Chondrocyte (in vitro differentiated cells): ENCODE data around the gene C1QTNF6. TPM values are rescaled to one million over a fixed set of nuclear protein-coding genes. Genes with fewer than 3 reads are reported as not detected.

Experiments
- DNase-seq: peaks from one replicate; pipeline ENCODE4 v3.0.0; 2021; ENCODE audit warnings: mixed read lengths, low spot score
- H3K27ac Mint-ChIP-seq: one replicate; pipeline ENCODE4 v1.8.0; 2021; ENCODE audit warnings: mild to moderate bottlenecking, moderate library complexity, mixed read lengths; ENCODE audit not compliant: unreplicated experiment
- H3K27me3 Mint-ChIP-seq: 2 replicates; pipeline ENCODE4 v1.8.0; 2021; ENCODE audit warnings: low read depth, mixed read lengths
- H3K36me3 Mint-ChIP-seq: 2 replicates; pipeline ENCODE4 v1.8.0; 2021; ENCODE audit warnings: low read depth, mixed read lengths
- H3K4me1 Mint-ChIP-seq: 2 replicates; pipeline ENCODE4 v1.8.0; 2021; ENCODE audit warnings: low read depth, mild to moderate bottlenecking, mixed read lengths
- H3K4me3 Mint-ChIP-seq: one replicate; pipeline ENCODE4 v1.8.0; 2021; ENCODE audit warnings: mild to moderate bottlenecking, moderate library complexity, mixed read lengths; ENCODE audit not compliant: unreplicated experiment
- H3K9me3 Mint-ChIP-seq: 2 replicates; pipeline ENCODE4 v1.8.0; 2021; ENCODE audit warnings: low read depth, mixed read lengths
- CTCF ChIP-seq: fragments of 200-600 bp; sonication (generic); IDR thresholded peaks from 2 replicates; pipeline ENCODE4 v1.5.0; 2021; ENCODE audit warnings: antibody characterized with exemption, mild to moderate bottlenecking, moderate library complexity
- total RNA-seq: library from RNA; stranded (reverse); gene quantifications from 3 replicates; pipeline ENCODE4 v1.2.1, GENCODE V29; 2021

The C1QTNF6 gene
- total RNA-seq, 1 donor from 2014 or later = 11.3 TPM

DNA sequence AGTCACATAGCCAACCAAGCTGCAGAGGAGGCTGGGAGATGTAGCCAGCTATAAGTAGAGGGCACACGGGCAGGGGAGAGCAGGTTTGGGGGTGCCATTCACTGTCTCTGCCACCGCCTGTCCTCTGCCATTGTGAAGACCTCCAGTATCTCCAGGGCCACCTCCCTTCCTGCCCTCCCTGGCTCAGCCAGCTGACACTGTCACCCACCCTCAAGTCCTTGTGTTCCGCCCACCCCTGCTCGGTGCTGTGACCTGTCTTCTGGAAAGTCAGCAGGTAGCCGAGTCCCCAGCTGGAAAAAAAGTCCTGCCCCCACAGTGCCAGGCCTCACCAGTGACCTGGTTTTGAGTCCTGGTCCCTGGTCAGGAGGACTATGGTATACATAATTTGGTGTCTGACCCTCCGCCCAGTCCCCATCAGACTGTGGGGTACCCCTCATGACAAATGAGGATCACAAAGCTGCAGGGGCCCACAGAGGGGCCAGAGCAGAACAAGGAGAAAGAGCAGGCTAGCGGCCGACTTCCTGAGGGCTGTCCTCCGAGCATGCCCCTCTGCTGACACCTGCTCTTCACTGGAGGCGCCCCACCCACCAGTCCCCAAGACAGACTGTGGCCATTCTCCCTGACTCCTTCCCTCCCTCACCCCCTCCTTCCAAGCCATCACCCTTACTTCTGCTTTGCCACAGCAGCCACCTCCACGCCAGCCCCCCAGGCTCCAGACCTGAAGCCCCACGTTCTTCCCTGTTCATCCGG, 31.2 kb downstream of the C1QTNF6 start:
- peak; percentile 74 for DNase-seq
- no peak for TF ChIP-seq CTCF
- Mint-ChIP-seq H3K27me3 (peaks cover 38% of the 10 kb centered on the region), H3K27ac (no peak overlapping the region), H3K36me3 (peaks cover 3% of the 10 kb centered on the region), H3K4me1 (no peaks in the 10 kb centered on the region), H3K9me3 (peaks cover 10% of the 10 kb centered on the region), H3K4me3 (no peak overlapping the region)

DNA sequence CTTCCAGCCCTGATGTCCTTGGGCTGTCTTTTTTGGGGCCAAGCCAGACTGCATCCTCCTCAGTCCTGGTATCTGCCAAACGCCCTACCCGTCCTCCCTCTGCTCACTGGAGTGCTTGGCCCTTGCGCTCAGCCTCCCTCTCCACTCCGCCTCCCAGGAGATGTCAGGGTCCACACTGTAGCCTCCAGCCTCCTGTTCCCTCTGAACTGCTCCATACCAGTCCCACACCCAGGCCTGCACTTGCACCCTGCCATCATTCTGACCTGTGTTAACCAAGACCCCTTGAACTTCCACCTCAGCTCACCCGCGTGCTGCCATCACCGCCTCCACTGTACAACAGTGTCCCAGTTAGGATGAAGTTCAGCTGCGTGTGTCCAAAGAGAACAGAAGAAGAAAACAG, 32.1 kb downstream of the C1QTNF6 start:
- no peaks in the 10 kb centered on the region for H3K4me1 Mint-ChIP-seq
- DNase-seq = no peak
- H3K9me3 Mint-ChIP-seq = peaks cover 17% of the 10 kb centered on the region
- H3K27me3 Mint-ChIP-seq = peaks cover 44% of the 10 kb centered on the region
- H3K36me3 Mint-ChIP-seq = peaks cover 3% of the 10 kb centered on the region
- TF ChIP-seq CTCF = no peak
- no peak overlapping the region for H3K4me3 Mint-ChIP-seq
- no peak overlapping the region for H3K27ac Mint-ChIP-seq

DNA sequence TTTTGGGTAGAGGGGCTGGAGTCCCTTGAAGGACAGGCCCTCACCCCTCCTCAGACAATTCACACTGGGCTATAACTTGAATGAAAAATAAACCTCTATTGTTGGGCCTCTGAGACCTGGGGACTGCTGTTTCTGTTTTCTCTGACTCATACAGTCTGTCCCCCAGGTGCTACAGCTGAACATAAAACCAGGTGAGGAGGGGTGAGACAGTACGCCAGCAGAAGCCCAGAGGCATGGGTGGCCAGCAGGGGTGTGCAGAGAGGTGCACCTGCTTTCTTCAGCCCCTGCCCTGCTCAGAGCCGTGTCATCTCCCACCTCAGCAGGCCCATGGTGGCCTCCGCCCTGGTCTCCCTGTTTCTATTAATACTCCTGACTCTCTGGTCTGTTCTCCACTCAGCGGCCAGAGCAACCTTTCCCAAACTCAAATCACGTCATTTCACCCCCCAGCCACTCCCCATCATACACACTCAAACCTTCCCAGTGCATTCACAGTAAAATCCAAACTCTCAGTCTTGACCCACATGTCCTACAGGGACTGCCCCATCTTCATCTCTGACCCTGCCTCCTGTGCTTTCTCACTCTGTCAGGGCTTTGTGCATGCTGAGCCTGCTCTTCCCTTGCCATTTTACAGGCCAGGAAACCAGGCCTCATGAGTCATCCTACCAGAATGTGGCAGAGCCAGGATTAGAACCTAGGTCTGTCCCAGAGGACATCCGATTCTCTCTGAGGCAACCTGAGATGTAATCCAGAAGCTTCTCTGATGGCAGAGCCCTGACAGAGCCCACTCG, 32.9 kb downstream of the C1QTNF6 start:
- no peak for TF ChIP-seq CTCF
- Mint-ChIP-seq H3K9me3 (peaks cover 21% of the 10 kb centered on the region), H3K4me1 (no peaks in the 10 kb centered on the region), H3K36me3 (peaks cover 3% of the 10 kb centered on the region), H3K27ac (no peak overlapping the region), H3K27me3 (peaks cover 41% of the 10 kb centered on the region), H3K4me3 (no peak overlapping the region)
- no peak for DNase-seq

DNA sequence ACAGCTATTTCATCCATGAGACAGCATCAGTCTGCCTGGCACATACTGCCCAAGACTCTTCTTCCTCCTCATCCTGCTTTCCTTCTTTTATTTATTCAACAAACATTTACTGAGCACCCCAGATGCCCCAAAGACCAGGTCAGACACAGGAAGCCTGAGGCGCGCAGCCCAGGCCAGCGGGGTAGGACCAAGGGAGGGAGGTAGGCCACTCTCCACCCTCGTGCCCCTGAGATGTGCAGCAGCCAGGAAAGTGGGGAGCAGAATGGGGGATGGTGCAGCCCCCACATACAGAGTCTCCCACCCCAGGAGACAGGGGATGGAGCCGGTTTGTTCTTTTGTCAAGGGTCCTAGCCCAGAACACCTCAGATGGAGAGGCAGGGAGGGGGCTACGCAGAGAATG, 34.1 kb downstream of the C1QTNF6 start:
- Mint-ChIP-seq H3K4me3 (no peak overlapping the region), H3K4me1 (no peaks in the 10 kb centered on the region), H3K27me3 (peaks cover 30% of the 10 kb centered on the region), H3K36me3 (peaks cover 3% of the 10 kb centered on the region), H3K27ac (no peak overlapping the region), H3K9me3 (peaks cover 21% of the 10 kb centered on the region)
- no peak for TF ChIP-seq CTCF
- DNase-seq = no peak

- H3K27me3 Mint-ChIP-seq = peaks cover 17% of the 10 kb centered on the region
- no peak for TF ChIP-seq CTCF
These were observed 36.6 kb downstream of the C1QTNF6 start for GRCh38 chr22:37151401-37151800.

More at GRCh38 chr22:37151401-37151800, 36.6 kb downstream of the C1QTNF6 start:
- no peaks in the 10 kb centered on the region for H3K4me1 Mint-ChIP-seq
- peaks cover 21% of the 10 kb centered on the region for H3K9me3 Mint-ChIP-seq
- DNase-seq = no peak
- H3K36me3 Mint-ChIP-seq = peaks cover 3% of the 10 kb centered on the region
- H3K27ac Mint-ChIP-seq = no peak overlapping the region
- no peak overlapping the region for H3K4me3 Mint-ChIP-seq
